Loucy (cell line): ENCODE data around the gene MISP.

ENCODE experiments used
- H2AFZ ChIP-seq: fragments of 200-600 bp; sonication (generic); 2 replicates; pipeline ENCODE4 v1.6.0; 2016; ENCODE audit warnings: antibody characterized with exemption, mild to moderate bottlenecking, low read length, moderate library complexity
- H3F3A ChIP-seq: fragments of 200-600 bp; 2 replicates; pipeline ENCODE4 v1.6.0; 2016; ENCODE audit warnings: antibody characterized with exemption, low read depth, mild to moderate bottlenecking
- H3K27me3 ChIP-seq: fragments of 200-600 bp; sonication (generic); 2 replicates; pipeline ENCODE4 v1.6.1; 2014; ENCODE audit warnings: low read length, mild to moderate bottlenecking; ENCODE audit not compliant: insufficient read depth, poor library complexity, severe bottlenecking
- H3K36me3 ChIP-seq: fragments of 200-600 bp; sonication (generic); 2 replicates; pipeline ENCODE4 v1.6.1; 2016; ENCODE audit warnings: low read length; ENCODE audit not compliant: insufficient read depth
- H3K4me1 ChIP-seq: fragments of 200-600 bp; sonication (generic); 2 replicates; pipeline ENCODE4 v1.5.1; 2014; ENCODE audit warnings: low read length, mild to moderate bottlenecking; ENCODE audit not compliant: insufficient read depth, poor library complexity, severe bottlenecking
- H3K4me2 ChIP-seq: fragments of 200-600 bp; sonication (generic); 2 replicates; pipeline ENCODE4 v1.6.0; 2014; ENCODE audit warnings: antibody characterized with exemption, low read length, low read depth, mild to moderate bottlenecking; ENCODE audit not compliant: poor library complexity, severe bottlenecking
- H3K4me3 ChIP-seq: fragments of 200-600 bp; sonication (generic); 2 replicates; pipeline ENCODE4 v1.5.1; 2014; ENCODE audit warnings: low read length, mild to moderate bottlenecking, mixed read lengths; ENCODE audit not compliant: poor library complexity, severe bottlenecking
- H3K79me2 ChIP-seq: fragments of 200-600 bp; sonication (generic); 2 replicates; pipeline ENCODE4 v1.6.1; 2014; ENCODE audit warnings: low read length; ENCODE audit not compliant: insufficient read depth
- H3K9ac ChIP-seq: fragments of 200-600 bp; sonication (generic); 2 replicates; pipeline ENCODE4 v1.6.0; 2014; ENCODE audit warnings: mild to moderate bottlenecking, low read depth, low read length, moderate library complexity; ENCODE audit not compliant: poor library complexity, severe bottlenecking
- H3K9me2 ChIP-seq: fragments of 200-600 bp; sonication (generic); replicated peaks from 2 replicates; pipeline ENCODE4 v1.6.1; 2016; ENCODE audit warnings: low read depth, low read length, mixed read lengths
- H3K9me3 ChIP-seq: fragments of 200-600 bp; sonication (generic); 2 replicates; pipeline ENCODE4 v1.6.1; 2014; ENCODE audit warnings: mild to moderate bottlenecking, antibody characterized with exemption, low read length, low read depth; ENCODE audit not compliant: insufficient read depth
- H4K20me1 ChIP-seq: fragments of 200-600 bp; sonication (generic); 2 replicates; pipeline ENCODE4 v1.6.0; 2014; ENCODE audit warnings: antibody characterized with exemption, low read length, mild to moderate bottlenecking; ENCODE audit not compliant: insufficient read depth, poor library complexity, severe bottlenecking
- CTCF ChIP-seq: fragments of 200-600 bp; sonication (generic); conservative IDR thresholded peaks from 2 replicates; pipeline ENCODE4 v1.5.1; 2014; ENCODE audit warnings: mild to moderate bottlenecking, antibody characterized with exemption, low read length
- EZH2phosphoT487 ChIP-seq: fragments of 200-600 bp; IDR thresholded peaks from 2 replicates; pipeline ENCODE4 v1.6.1; 2018; ENCODE audit warnings: antibody characterized with exemption, mild to moderate bottlenecking, moderate library complexity, borderline replicate concordance

Gene MISP

GRCh38 chr19:748274-748598, 2.7 kb upstream of the MISP start:
- Histone ChIP-seq H2AFZ (no peak overlapping the region), H4K20me1 (no peaks in the 10 kb centered on the region), H3F3A (no peaks in the 10 kb centered on the region), H3K27me3 (no peaks in the 10 kb centered on the region), H3K79me2 (no peaks in the 10 kb centered on the region), H3K9me2 (no peaks in the 10 kb centered on the region), H3K4me2 (no peak overlapping the region), H3K4me1 (no peaks in the 10 kb centered on the region), H3K36me3 (no peaks in the 10 kb centered on the region), H3K4me3 (no peak overlapping the region), H3K9ac (no peak overlapping the region), H3K9me3 (no peaks in the 10 kb centered on the region; the same call in 1 of the 2 replicates)
- TF ChIP-seq CTCF (no peak), EZH2phosphoT487 (no peak)

DNA sequence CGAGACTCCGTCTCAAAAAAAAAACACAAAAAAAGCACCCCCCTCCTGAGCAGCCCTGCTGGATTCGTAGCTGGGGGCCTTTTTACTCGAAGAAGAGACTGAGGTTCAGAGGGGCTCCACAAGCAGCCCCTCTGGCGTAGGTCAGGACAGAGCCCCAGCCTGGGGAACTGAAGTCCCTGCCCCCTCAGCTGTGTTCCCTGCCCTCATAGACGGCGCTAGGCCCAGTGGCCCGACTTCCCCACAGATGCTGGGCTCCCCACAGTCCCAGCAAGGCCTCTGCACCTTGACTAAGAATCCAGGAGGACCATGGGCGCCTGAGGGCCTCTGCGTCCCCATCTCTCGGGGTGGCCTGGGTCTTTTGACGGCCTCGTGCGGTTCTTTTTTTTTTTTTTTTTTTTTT, 1.1 kb upstream of the MISP start:
- Histone ChIP-seq H4K20me1 (no peaks in the 10 kb centered on the region), H3F3A (no peaks in the 10 kb centered on the region), H3K9ac (no peak overlapping the region), H3K9me2 (no peaks in the 10 kb centered on the region), H3K9me3 (no peaks in the 10 kb centered on the region; the same call in 1 of the 2 replicates), H3K36me3 (no peaks in the 10 kb centered on the region), H3K27me3 (no peaks in the 10 kb centered on the region), H3K79me2 (no peaks in the 10 kb centered on the region), H3K4me1 (no peaks in the 10 kb centered on the region), H3K4me3 (no peak overlapping the region), H3K4me2 (no peak overlapping the region), H2AFZ (no peak overlapping the region)
- no peak for TF ChIP-seq EZH2phosphoT487
- no peak for TF ChIP-seq CTCF

- Histone ChIP-seq H3K79me2 (no peaks in the 10 kb centered on the region), H3K36me3 (no peaks in the 10 kb centered on the region), H3K27me3 (no peaks in the 10 kb centered on the region), H3K9me2 (no peaks in the 10 kb centered on the region), H3K4me1 (no peaks in the 10 kb centered on the region), H4K20me1 (no peaks in the 10 kb centered on the region), H3K4me2 (no peak overlapping the region), H3F3A (no peaks in the 10 kb centered on the region), H3K9ac (no peak overlapping the region), H3K4me3 (no peak overlapping the region), H3K9me3 (no peaks in the 10 kb centered on the region; the same call in 1 of the 2 replicates), H2AFZ (no peak overlapping the region)
- no peak for TF ChIP-seq EZH2phosphoT487
- TF ChIP-seq CTCF, result no peak
Measured at GRCh38 chr19:751501-752341, 809 bp downstream of the MISP start.
